ENCODE measurements around the gene ATXN7L3. TPM values are rescaled to one million over a fixed set of nuclear protein-coding genes. Genes with fewer than 3 reads are reported as not detected.

The ATXN7L3 gene
- total and polyA plus RNA-seq, 7 donors, result 20.4 to 42.6 (median 35.1) TPM

DNA sequence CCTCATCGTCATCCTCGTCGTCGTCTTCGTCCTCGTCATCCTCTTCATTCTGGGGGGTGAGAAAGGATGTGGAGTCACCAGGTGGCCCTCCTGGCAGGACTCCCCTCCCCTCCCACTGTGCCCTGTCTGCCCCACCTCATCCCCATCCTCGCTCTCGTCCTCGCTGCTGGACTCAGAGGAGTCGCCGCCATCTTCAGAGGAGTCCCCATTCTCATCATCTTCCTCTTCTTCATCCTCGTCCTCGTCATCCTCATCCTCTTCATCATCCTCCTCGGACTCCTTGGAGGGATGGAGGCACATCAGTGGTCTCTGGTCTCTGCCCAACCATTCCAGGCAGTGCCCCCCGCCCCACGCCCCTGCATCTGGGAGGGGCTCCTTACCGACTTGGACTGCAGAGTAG is 7.6 kb upstream of the ATXN7L3 start:
- DNase-seq (no peak), ATAC-seq (no peak)
- Histone ChIP-seq H3K9me3 (no peaks in the 10 kb centered on the region), H3K4me1 (peaks cover 18% of the 10 kb centered on the region), H3K36me3 (ENCODE audit: insufficient read depth in 1 of 2, low read depth in 1 of 2) (peaks cover 9 to 53% of the 10 kb centered on the region in 2 donors), H3K4me3 (no peak overlapping the region), H3K27me3 (ENCODE audit: insufficient read depth in 3 of 3, low read length in 2 of 3) (no peaks in the 10 kb centered on the region), H3K27ac (no peak overlapping the region)
- intact Hi-C loops (cut with DNase I), result loop anchor here in 1 of 2 donors (5.0 kb wide), 1 partner anchor 140 kb away; the partner anchor contains the start of gene GRN
- TF ChIP-seq, protein P1, sequence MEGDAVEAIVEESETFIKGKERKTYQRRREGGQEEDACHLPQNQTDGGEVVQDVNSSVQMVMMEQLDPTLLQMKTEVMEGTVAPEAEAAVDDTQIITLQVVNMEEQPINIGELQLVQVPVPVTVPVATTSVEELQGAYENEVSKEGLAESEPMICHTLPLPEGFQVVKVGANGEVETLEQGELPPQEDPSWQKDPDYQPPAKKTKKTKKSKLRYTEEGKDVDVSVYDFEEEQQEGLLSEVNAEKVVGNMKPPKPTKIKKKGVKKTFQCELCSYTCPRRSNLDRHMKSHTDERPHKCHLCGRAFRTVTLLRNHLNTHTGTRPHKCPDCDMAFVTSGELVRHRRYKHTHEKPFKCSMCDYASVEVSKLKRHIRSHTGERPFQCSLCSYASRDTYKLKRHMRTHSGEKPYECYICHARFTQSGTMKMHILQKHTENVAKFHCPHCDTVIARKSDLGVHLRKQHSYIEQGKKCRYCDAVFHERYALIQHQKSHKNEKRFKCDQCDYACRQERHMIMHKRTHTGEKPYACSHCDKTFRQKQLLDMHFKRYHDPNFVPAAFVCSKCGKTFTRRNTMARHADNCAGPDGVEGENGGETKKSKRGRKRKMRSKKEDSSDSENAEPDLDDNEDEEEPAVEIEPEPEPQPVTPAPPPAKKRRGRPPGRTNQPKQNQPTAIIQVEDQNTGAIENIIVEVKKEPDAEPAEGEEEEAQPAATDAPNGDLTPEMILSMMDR (IDR thresholded peaks at IDR 0.05), result no peak
- WGBS, 3 donors, result 82 to 86% (median 85%) methylated on average over 17 of the region's 17 CpGs

DNA sequence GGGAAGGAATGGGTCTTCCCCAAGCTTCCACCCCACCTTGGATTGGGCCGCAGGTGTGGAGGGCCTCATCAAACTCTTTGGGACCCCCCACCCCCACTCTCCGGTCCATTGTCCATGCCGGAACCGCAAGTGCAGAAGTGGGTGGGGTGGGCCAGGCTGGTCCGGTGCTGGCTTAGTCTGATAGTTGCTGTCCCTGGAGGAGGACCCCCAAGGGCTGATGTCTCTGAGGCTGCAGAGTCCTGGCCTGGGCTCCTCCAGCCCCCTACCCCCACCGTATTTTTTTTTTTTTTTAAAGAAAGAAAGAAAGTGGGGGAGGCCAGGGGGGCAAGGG is 7.1 kb upstream of the ATXN7L3 start:
- H3K4me3 ChIP-seq, result no peak overlapping the region
- no peaks in the 10 kb centered on the region for H3K9me3 ChIP-seq
- peaks cover 18% of the 10 kb centered on the region for H3K4me1 ChIP-seq
- no peak for DNase-seq
- H3K27me3 ChIP-seq (ENCODE audit: insufficient read depth in 3 of 3, low read length in 2 of 3), result no peaks in the 10 kb centered on the region
- TF ChIP-seq, protein P1 (IDR thresholded peaks at IDR 0.05), result no peak
- no peak for ATAC-seq
- intact Hi-C loops (cut with DNase I), result loop anchor here in 1 of 2 donors (5.0 kb wide), 1 partner anchor 141 kb away; the partner anchor contains the start of gene GRN
- H3K27ac ChIP-seq, result no peak overlapping the region
- H3K36me3 ChIP-seq (ENCODE audit: insufficient read depth in 1 of 2, low read depth in 1 of 2), result peaks cover 9 to 52% of the 10 kb centered on the region in 2 donors
- 85% methylated on average over 6 of the region's 6 CpGs for WGBS, 3 donors

DNA sequence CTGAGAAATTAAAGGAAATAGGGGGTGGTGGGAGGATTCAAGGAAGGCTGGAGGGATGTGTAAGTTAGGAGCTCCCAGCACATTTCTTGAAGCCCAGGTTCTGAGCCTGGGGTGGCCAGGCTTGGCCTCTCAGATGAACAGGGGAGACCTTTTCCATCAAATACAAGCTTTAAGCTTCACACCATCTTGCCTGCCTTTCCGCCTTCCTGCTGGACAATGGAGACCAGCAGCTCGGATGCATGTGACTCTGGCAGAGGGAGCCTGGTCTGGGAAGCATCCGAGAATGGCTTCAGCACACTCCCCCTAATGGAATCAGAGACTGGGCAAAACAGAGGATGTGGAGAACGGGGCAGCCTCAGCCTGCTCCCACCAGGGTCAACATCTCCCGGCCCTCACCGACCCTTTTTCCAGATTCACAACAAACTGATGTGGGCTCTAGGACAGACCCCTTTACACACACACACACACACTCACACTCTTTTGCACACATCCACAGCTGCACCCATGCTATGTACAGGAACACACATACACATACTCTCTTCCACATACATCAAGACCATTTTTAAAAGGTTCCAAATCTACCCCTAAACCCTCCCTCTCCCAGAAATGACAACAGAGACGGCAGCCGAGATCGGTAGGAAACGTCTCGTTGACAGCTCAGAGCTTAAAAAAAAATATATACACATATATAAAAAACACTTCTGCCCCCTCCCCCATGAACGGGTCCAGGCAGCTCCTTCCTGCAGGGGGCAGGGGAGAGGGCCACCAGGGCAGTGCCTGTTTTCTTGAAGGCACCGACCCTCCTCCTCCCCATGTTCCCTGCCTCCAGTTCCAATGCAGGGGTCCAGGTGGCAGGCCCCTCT is 6.5 kb upstream of the ATXN7L3 start:
- Histone ChIP-seq H3K27me3 (ENCODE audit: insufficient read depth in 3 of 3, low read length in 2 of 3) (no peaks in the 10 kb centered on the region), H3K4me1 (peaks cover 16% of the 10 kb centered on the region), H3K9me3 (no peaks in the 10 kb centered on the region), H3K4me3 (no peak overlapping the region), H3K27ac (no peak overlapping the region), H3K36me3 (ENCODE audit: insufficient read depth in 1 of 2, low read depth in 1 of 2) (peaks cover 9 to 46% of the 10 kb centered on the region in 2 donors)
- 45 to 55% (median 49%) methylated on average over 13 of the region's 13 CpGs for WGBS, 3 donors
- no peak for ATAC-seq
- intact Hi-C loops (cut with DNase I), result loop anchor here in 1 of 2 donors (5.0 kb wide), 1 partner anchor 141 kb away; the partner anchor contains the start of gene GRN
- TF ChIP-seq, protein P1 (IDR thresholded peaks at IDR 0.05), result no peak
- no peak for DNase-seq

DNA sequence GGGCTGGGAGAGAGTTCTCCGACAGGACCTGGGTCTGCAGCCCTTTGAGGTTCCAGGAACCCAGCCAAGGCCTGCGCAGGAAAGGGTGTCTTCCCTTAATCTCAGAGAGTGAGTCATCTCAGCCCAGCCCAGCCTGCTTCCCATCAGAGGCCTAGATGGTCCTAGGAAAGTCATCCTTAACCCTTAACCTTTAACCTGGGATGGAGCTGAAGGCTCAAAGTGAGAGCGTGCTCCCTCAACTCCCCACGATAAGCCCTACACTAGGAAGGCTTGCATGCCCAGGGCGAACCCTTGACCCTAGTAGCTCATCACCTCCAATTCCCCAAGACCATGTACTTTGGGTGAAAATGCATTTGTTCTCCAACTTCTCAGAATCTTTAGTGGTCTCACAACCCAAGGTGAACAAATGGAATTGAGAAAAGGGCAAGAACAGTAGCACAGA is 4.8 kb upstream of the ATXN7L3 start:
- DNase-seq, result no peak
- H3K9me3 ChIP-seq, result no peaks in the 10 kb centered on the region
- no peak overlapping the region for H3K27ac ChIP-seq
- ATAC-seq, result no peak
- WGBS, 3 donors, result 55 to 76% (median 63%) methylated on average over 5 of the region's 5 CpGs
- H3K4me3 ChIP-seq, result no peak overlapping the region
- TF ChIP-seq, protein P1 (IDR thresholded peaks at IDR 0.05), result no peak
- intact Hi-C loops (cut with DNase I), result no loop called here
- H3K36me3 ChIP-seq (ENCODE audit: insufficient read depth in 1 of 2, low read depth in 1 of 2), result peaks cover 8 to 31% of the 10 kb centered on the region in 2 donors
- peaks cover 7% of the 10 kb centered on the region for H3K4me1 ChIP-seq
- H3K27me3 ChIP-seq (ENCODE audit: insufficient read depth in 3 of 3, low read length in 2 of 3), result no peaks in the 10 kb centered on the region

All from psoas muscle (tissue), 8 donors.